SJSA1 (cell line): Measurements from ENCODE around the gene IMMP2L. TPM values are rescaled to one million over a fixed set of nuclear protein-coding genes. Genes with fewer than 3 reads are reported as not detected.

Experiments used
- DNase-seq, 2 experiments: peaks; one replicate each; pipeline ENCODE4 v3.0.0-alpha.2; 2015 to 2020; ENCODE audit warnings: low spot score in 2 of 2, low read depth in 1 of 2
- H3K27ac ChIP-seq: fragments of 250-450 bp; sonication (Bioruptor Pico); 2 replicates; pipeline ENCODE4 v1.5.1; 2020; ENCODE audit warnings: mild to moderate bottlenecking, moderate library complexity
- H3K27me3 ChIP-seq: fragments of 250-450 bp; sonication (Bioruptor Pico); replicated peaks from 2 replicates; pipeline ENCODE4 v1.5.1; 2020; ENCODE audit warnings: mild to moderate bottlenecking, moderate library complexity
- H3K36me3 ChIP-seq: fragments of 250-450 bp; sonication (Bioruptor Pico); 2 replicates; pipeline ENCODE4 v1.5.1; 2020; ENCODE audit warnings: mild to moderate bottlenecking
- H3K4me1 ChIP-seq: fragments of 250-450 bp; sonication (Bioruptor Pico); replicated peaks from 2 replicates; pipeline ENCODE4 v1.6.1; 2021; ENCODE audit warnings: mild to moderate bottlenecking
- H3K4me3 ChIP-seq: fragments of 250-450 bp; sonication (Bioruptor Pico); 2 replicates; pipeline ENCODE4 v1.5.1; 2020; ENCODE audit warnings: mild to moderate bottlenecking
- H3K9me3 ChIP-seq: fragments of 250-450 bp; sonication (Bioruptor Pico); replicated peaks from 2 replicates; pipeline ENCODE4 v1.5.1; 2020; ENCODE audit warnings: mild to moderate bottlenecking
- total RNA-seq: library from RNA; depleted of rRNA; stranded (reverse); fragments of >200 nt; shearing (Covaris generic); gene quantifications from 2 replicates; pipeline ENCODE4 v1.2.3, GENCODE V29; 2014

IMMP2L gene
- total RNA-seq, 1 experiment from 2014 or later = 16.2 TPM

DNA sequence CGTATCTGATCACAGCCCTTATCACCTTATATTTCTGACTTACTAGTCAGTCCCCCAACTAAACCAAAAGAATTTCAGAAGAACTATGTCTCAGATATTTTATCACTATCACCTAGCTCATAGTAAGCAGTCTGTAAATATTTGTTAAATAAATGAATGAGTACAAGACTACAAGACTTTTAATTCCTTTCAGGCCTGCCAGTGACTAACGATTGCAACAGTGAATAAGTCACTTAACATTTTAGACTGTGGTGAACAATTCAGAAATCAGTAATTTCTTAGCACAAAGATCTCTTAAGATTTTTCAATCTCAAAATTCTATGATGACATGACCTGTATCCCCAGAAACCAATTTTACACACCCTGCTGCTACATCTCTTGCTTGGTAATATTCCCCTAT lies 162.2 kb downstream of the IMMP2L start:
- Histone ChIP-seq H3K27ac (no peak overlapping the region), H3K4me1 (no peaks in the 10 kb centered on the region), H3K9me3 (no peaks in the 10 kb centered on the region), H3K4me3 (no peak overlapping the region), H3K36me3 (no peaks in the 10 kb centered on the region), H3K27me3 (no peaks in the 10 kb centered on the region)
- no peak for DNase-seq

DNA sequence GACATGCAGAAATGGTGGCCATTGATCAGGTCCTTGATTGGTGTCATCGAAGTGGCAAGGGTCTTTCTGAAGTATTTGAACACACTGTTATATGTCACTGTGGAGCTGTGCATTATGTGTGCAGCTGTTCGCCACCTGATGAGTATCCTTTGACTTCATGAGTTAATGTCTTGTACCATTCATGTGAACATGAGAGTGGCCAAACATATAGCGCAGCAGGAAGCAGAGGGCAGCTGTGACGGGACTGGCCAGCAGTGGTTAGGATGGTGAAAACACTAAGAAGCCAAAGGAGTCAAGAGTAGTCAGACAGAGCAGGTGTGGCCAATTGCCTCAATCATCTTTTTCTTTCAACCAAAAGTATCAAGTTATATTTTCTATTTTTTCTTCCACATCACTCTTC lies 167.4 kb downstream of the IMMP2L start:
- peaks cover 25% of the 10 kb centered on the region for H3K4me1 ChIP-seq
- H3K27ac ChIP-seq = no peak overlapping the region
- no peaks in the 10 kb centered on the region; the same call in 1 of the 2 replicates for H3K9me3 ChIP-seq
- H3K4me3 ChIP-seq = no peak overlapping the region
- no peaks in the 10 kb centered on the region for H3K36me3 ChIP-seq
- DNase-seq = no peak
- H3K27me3 ChIP-seq = no peaks in the 10 kb centered on the region

DNA sequence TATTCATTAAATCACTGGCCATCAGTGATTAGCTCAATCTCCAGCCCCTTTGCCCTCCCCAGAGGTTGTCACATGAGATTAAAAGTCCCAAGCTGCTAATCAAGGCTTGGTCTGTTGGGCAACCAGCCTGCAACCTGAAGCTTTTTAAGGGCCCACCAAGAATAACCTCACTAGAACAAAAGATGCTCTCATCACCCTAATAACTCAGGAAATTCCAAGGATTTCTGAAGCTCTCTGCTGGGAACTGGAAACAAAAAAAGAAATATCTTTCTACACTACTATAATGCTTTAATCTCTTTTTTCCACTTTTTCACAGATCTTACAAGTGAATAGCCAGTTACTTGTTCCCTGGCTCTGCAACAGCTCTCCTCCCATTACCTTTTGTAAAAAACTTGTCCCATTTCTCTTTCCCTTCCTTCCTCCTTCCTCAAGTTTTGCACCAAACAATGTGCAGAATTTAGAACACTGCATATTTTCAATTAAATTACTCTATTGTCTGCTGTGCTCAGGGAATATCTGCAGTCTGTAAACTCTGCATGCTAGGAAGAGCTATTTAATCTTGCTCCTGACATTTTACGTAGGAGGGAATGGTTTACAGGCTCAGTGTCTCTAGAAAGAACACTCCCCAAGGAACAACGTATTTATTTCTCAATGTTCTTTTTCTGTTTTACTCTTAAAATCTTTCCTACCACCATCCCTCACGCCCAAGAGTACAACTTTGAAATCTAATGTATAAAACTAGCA lies 169.1 kb downstream of the IMMP2L start:
- H3K27ac ChIP-seq = peak overlapping the region; percentile 86
- H3K36me3 ChIP-seq = no peaks in the 10 kb centered on the region
- DNase-seq = peak; percentile 50 to 77
- H3K4me3 ChIP-seq = no peak overlapping the region
- no peaks in the 10 kb centered on the region; the same call in 1 of the 2 replicates for H3K9me3 ChIP-seq
- no peaks in the 10 kb centered on the region for H3K27me3 ChIP-seq
- peaks cover 25% of the 10 kb centered on the region for H3K4me1 ChIP-seq

DNA sequence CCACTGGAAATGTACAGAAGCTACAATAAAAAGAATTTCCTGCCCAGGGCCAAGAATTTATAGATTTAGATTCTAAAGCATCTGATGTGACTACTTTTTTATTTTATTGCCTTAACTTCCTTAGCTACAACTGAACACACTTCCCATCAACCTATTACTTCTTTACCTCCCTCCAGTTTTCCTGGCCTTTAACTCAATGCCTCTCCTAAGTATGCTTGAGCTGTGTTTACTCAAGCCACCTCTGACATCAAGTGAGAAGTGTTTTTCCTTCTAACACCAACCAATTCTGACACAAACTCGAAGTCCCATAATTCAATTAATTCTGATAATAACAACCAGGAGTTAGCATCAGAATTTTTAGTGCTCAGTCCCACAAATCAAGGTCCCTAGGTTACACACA lies 170.0 kb downstream of the IMMP2L start:
- peaks cover 25% of the 10 kb centered on the region for H3K4me1 ChIP-seq
- peak overlapping the region; percentile 86 for H3K27ac ChIP-seq
- DNase-seq = no peak
- no peaks in the 10 kb centered on the region for H3K36me3 ChIP-seq
- no peak overlapping the region for H3K4me3 ChIP-seq
- no peaks in the 10 kb centered on the region; the same call in 1 of the 2 replicates for H3K9me3 ChIP-seq
- H3K27me3 ChIP-seq = no peaks in the 10 kb centered on the region

DNA sequence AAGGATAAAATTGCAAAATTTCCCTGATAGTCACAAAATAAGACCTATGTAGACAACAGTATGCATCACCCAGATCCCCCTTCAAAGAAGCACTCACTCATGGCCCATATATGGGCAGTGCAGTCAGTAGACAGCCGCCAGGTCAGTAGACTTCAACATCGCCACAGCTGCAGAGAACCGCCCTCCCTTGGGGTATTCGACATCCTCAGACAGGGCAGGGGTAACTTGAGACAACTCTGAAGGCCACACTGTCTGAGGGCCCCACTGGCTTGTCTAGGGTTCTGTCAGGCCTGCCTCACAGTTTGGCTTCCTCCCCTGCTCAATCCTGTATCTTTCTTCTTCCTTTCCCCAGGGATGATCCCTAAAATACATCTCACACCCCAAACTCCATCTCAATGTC lies 172.3 kb downstream of the IMMP2L start:
- Histone ChIP-seq H3K4me3 (no peak overlapping the region), H3K9me3 (no peaks in the 10 kb centered on the region; the same call in 1 of the 2 replicates), H3K36me3 (no peaks in the 10 kb centered on the region; the same call in 1 of the 2 replicates), H3K27me3 (no peaks in the 10 kb centered on the region), H3K27ac (no peak overlapping the region), H3K4me1 (peaks cover 25% of the 10 kb centered on the region)
- no peak for DNase-seq

DNA sequence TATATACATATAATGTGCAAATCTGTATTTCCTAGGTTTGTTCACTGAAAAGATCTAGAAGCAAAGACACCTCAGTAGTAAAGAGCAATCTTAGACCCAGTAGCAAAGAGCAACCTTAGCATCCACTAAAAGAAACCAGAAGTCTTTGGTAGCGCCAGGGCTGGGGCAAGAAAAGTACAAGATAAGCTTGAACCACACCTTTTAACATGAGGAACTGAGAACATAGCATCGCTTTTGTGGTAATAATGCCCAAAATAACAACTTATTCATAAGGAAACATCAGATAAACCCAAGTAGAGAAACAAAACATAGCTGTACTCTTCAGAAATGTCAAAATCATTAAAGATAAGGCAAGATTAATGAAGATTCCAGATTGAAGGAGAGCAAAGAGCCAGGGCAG lies 173.4 kb downstream of the IMMP2L start:
- Histone ChIP-seq H3K4me1 (peaks cover 29% of the 10 kb centered on the region), H3K4me3 (no peak overlapping the region), H3K9me3 (no peaks in the 10 kb centered on the region; the same call in 1 of the 2 replicates), H3K27me3 (no peaks in the 10 kb centered on the region), H3K36me3 (no peaks in the 10 kb centered on the region; the same call in 1 of the 2 replicates), H3K27ac (no peak overlapping the region)
- DNase-seq = no peak

DNA sequence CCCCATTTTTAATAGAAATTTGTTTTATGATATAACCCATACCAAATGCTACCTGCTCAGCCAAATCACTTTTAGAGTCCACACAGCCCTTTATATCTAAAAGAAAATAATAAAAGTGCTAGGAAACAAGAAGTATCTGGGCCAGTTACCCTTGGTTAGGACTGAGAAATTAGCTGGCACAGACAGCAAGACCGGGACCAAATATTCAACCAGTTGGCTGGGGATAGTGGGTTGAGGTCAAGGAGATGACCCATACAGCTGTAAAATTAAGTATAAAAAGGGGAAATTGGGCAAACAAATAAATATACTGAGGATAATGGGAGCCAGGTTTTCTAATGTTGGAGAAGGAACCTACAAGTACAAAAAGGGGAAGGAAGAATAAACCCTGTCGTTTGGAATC lies 174.3 kb downstream of the IMMP2L start:
- Histone ChIP-seq H3K27ac (no peak overlapping the region), H3K4me3 (no peak overlapping the region), H3K9me3 (no peaks in the 10 kb centered on the region; the same call in 1 of the 2 replicates), H3K36me3 (no peaks in the 10 kb centered on the region; the same call in 1 of the 2 replicates), H3K27me3 (no peaks in the 10 kb centered on the region), H3K4me1 (peaks cover 20% of the 10 kb centered on the region)
- DNase-seq = no peak

DNA sequence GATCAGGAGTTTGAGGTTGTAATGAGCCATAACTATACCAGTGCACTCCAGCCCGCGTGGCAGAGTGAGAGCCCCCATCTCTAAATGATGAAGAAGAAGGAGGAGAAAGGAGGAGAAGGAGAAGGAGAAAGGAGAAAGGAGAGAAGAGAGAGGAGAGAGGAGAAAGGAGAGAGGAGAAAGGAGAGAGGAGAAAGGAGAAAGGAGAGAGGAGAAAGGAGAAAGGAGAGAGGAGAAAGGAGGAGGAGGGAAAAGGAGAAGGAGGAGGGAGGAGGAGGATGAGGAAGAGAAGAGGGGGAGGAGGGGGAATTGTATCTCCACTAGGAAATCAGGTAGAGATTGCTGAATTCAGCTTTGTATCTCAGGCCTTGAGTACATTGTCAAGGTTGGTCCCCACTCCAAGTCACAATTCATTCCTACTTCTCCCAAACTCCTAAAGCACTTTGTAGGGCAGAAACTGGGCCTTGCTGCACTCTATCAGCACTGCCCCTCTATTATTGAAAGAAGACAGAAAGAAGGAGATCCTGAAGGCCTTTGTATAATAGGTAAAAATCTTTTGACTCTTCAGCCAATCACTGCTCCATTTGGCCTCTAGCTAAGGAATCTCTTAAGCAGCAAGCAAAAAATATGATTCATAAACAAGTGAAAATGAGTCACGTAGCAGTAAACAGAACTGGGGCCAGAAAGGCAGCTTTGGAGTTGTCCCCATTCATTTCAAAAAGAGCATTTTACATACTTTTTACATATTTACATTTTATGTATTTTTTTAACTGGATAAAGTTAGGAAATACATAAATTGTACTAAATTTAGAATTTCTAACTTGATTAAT lies 178.0 kb downstream of the IMMP2L start:
- Histone ChIP-seq H3K27me3 (no peaks in the 10 kb centered on the region), H3K9me3 (no peaks in the 10 kb centered on the region), H3K4me3 (no peak overlapping the region), H3K36me3 (no peaks in the 10 kb centered on the region; the same call in 1 of the 2 replicates), H3K4me1 (peaks cover 7% of the 10 kb centered on the region; the same call in 1 of the 2 replicates), H3K27ac (no peak overlapping the region)
- DNase-seq = no peak

DNA sequence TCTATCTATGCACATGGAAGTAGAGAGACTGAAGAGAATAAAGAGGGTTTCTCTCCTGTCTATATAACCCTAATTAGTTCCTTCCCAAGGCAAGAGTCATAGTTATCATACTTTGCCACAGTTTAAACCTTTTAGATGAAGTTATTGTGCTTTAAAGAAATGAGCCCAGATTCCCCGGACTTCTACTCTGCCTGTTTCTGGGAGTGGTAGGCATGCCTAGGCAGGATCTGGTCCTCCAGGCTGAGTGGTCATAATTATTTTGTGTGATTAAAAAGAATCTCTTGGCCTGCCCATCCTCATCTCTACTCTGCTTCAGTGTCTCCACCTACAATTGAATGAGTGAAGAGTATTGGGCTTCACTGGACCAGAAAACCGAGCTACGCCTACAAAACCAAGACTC lies 179.2 kb downstream of the IMMP2L start:
- H3K27me3 ChIP-seq = no peaks in the 10 kb centered on the region
- H3K9me3 ChIP-seq = no peaks in the 10 kb centered on the region
- no peak overlapping the region for H3K27ac ChIP-seq
- no peak overlapping the region for H3K4me3 ChIP-seq
- no peaks in the 10 kb centered on the region; the same call in 1 of the 2 replicates for H3K36me3 ChIP-seq
- no peak for DNase-seq
- H3K4me1 ChIP-seq = peaks cover 7% of the 10 kb centered on the region; the same call in 1 of the 2 replicates

DNA sequence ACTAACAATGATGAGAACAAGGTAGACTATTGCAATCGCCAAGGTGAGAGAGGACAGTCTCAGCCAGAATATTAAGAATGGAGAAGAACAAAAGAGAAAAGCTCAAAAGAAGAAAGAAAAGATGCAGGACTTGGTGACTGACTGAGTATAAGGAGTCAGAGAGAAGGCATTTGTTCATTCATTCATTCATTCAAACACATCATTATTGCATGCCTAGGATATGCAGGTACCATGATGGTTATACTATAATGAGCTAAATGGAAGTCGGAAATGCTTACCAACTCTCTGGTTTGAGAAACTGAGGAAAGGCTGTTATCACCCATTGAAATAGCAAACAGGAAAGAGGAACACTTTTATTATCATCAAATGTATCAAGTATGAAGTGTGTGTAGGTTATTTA lies 180.7 kb downstream of the IMMP2L start:
- no peak overlapping the region for H3K4me3 ChIP-seq
- H3K4me1 ChIP-seq = peaks cover 7% of the 10 kb centered on the region; the same call in 1 of the 2 replicates
- H3K27me3 ChIP-seq = no peaks in the 10 kb centered on the region
- H3K27ac ChIP-seq = no peak overlapping the region
- no peaks in the 10 kb centered on the region for H3K9me3 ChIP-seq
- H3K36me3 ChIP-seq = no peaks in the 10 kb centered on the region; the same call in 1 of the 2 replicates
- no peak for DNase-seq

DNA sequence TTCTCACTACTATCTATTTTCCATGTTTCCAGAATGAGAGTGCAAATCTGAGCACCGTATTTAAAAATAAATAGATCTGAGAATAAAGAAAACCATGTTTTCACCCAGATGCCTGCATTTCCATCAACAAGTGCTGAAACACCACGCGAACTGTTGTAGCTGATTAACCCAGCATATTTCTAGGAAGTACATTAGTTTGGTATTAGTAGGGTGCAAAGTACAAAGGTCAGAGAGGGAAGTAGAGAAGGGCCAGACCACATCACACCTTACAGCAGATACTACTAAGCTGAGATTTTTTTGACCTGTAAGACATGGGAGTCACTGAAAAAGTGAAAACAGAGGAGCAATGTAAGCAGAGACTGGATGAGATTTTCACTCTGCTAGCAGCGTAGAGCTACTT lies 181.3 kb downstream of the IMMP2L start:
- DNase-seq = no peak
- H3K27ac ChIP-seq = no peak overlapping the region
- no peak overlapping the region for H3K4me3 ChIP-seq
- no peaks in the 10 kb centered on the region for H3K9me3 ChIP-seq
- H3K4me1 ChIP-seq = peaks cover 7% of the 10 kb centered on the region; the same call in 1 of the 2 replicates
- no peaks in the 10 kb centered on the region for H3K27me3 ChIP-seq
- no peaks in the 10 kb centered on the region; the same call in 1 of the 2 replicates for H3K36me3 ChIP-seq

DNA sequence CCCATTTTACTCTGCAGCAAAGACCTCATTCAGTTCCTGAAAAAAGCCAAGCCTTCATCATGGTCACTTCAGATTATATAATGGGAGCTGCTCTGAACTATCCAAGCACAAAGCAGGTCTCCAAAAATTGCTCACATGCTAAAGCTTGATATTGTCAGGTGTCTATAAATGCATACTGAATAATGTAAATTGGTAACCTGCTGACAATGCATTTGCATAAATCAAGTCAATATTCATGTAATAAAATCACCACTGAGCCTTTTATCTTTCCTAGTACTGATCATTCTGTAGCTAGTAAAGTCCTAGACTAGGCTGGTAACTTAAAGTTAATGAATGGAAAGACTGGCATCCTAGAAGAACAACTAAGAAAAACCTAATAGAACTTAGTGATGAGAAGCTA lies 188.3 kb downstream of the IMMP2L start:
- Histone ChIP-seq H3K4me3 (no peak overlapping the region), H3K4me1 (no peaks in the 10 kb centered on the region), H3K9me3 (no peaks in the 10 kb centered on the region; the same call in 1 of the 2 replicates), H3K27ac (no peak overlapping the region), H3K27me3 (no peaks in the 10 kb centered on the region), H3K36me3 (no peaks in the 10 kb centered on the region)
- no peak for DNase-seq

DNA sequence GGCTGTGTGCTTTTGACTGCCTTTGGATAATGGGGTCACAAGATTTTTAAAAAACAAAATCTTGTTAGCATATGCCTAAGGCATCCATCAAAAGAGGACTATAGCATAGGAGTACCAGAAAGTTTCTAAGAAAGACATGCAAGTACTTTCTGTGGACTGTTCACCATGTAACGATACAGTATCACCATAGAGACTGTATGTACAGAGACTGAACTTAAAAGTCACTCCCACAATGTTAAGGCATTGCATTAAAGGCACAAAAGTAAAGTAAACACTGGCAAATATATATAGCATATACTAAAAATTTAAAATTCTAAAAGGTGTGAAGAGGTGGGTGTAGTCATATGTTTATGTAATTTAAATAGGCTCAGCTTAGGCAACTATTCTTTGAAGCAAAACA lies 190.9 kb downstream of the IMMP2L start:
- Histone ChIP-seq H3K4me3 (no peak overlapping the region), H3K9me3 (no peaks in the 10 kb centered on the region; the same call in 1 of the 2 replicates), H3K4me1 (no peaks in the 10 kb centered on the region), H3K27me3 (no peaks in the 10 kb centered on the region), H3K36me3 (no peaks in the 10 kb centered on the region), H3K27ac (no peak overlapping the region)
- no peak for DNase-seq

DNA sequence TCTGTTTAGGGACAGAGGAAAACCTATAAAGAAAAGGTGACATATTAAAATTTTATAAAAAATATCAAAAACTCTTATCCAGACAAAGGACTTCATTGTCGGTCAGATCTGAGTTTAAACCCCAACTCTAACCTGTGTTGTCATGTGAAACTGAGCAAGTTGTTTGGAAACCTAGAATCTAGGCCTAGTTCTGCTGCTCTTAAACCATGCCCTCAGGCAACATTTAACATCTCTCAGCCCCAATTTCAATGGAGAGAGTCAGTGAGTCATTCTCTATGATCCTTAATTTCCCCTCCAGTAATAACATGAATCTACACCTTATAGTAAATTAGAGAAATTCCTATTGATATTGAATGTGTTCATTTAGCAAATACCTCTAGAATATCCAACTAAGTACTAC lies 192.3 kb downstream of the IMMP2L start:
- DNase-seq = no peak
- Histone ChIP-seq H3K9me3 (no peaks in the 10 kb centered on the region; the same call in 1 of the 2 replicates), H3K27me3 (no peaks in the 10 kb centered on the region), H3K27ac (no peak overlapping the region), H3K36me3 (no peaks in the 10 kb centered on the region), H3K4me1 (no peaks in the 10 kb centered on the region), H3K4me3 (no peak overlapping the region)
